IMR-90 (cell line): ENCODE data around the gene MNT. TPM values are rescaled to one million over a fixed set of nuclear protein-coding genes. Genes with fewer than 3 reads are reported as not detected.

Source experiments
- ATAC-seq: fragments of 200-7000 bp; cut with Tn5 transposase; 2 replicates; pipeline ENCODE4 v1.9.1; 2020; ENCODE audit warnings: low read depth, mild to moderate bottlenecking, moderate library complexity
- BruUV-seq: library from RNA; stranded (reverse); fragments of 400-500 nt; replicated peaks from 2 replicates; lab custom pipeline; 2021; lab: Mats Ljungman, UMichigan
- CTCF ChIA-PET: fragments of 300-600 bp; formaldehyde crosslinking; extraction: SDS; loops from one replicate; lab custom pipeline; 2021; ENCODE audit warnings: antibody characterized with exemption; lab: Yijun Ruan, JAX
- POLR2A ChIA-PET: fragments of 300-600 bp; sonication (Branson Sonifier 250); formaldehyde crosslinking; loops from one replicate; lab custom pipeline; 2022; ENCODE audit warnings: antibody characterized with exemption; ENCODE audit not compliant: unreplicated experiment; lab: Charles Lee
- DNase-seq: peaks from one replicate; pipeline ENCODE4 v3.0.0; 2013
- H2AFZ ChIP-seq: replicated peaks from 2 replicates; pipeline ENCODE3; 2013; ENCODE audit warnings: low read length, mild to moderate bottlenecking; ENCODE audit not compliant: poor library complexity
- H2AK5ac ChIP-seq: 2 replicates; pipeline ENCODE4 v1.6.1; 2013; ENCODE audit warnings: low read depth, low read length, inconsistent platforms
- H2AK9ac ChIP-seq: replicated peaks from 2 replicates; pipeline ENCODE3; 2013; ENCODE audit warnings: mild to moderate bottlenecking, low read depth, low read length, moderate library complexity; ENCODE audit not compliant: poor library complexity
- H2BK120ac ChIP-seq: 2 replicates; pipeline ENCODE4 v1.6.1; 2013; ENCODE audit warnings: low read depth, low read length, inconsistent platforms
- H2BK15ac ChIP-seq: 3 replicates; pipeline ENCODE4 v1.6.1; 2013; ENCODE audit warnings: low read depth, low read length, inconsistent platforms
- H2BK20ac ChIP-seq: 2 replicates; pipeline ENCODE4 v1.6.1; 2013; ENCODE audit warnings: low read depth, mild to moderate bottlenecking, inconsistent platforms, low read length, moderate library complexity
- H2BK5ac ChIP-seq: 2 replicates; pipeline ENCODE4 v1.6.1; 2013; ENCODE audit warnings: mild to moderate bottlenecking, low read depth, low read length, inconsistent platforms; ENCODE audit not compliant: poor library complexity, severe bottlenecking
- H3K14ac ChIP-seq: replicated peaks from 2 replicates; pipeline ENCODE4 v1.6.1; 2013; ENCODE audit warnings: low read depth, low read length, inconsistent platforms
- H3K18ac ChIP-seq: 2 replicates; pipeline ENCODE4 v1.6.1; 2013; ENCODE audit warnings: low read depth, low read length, control low read depth
- H3K23ac ChIP-seq: 2 replicates; pipeline ENCODE4 v1.6.1; 2013; ENCODE audit warnings: low read depth, low read length, inconsistent platforms
- H3K27ac ChIP-seq: 2 replicates; pipeline ENCODE4 v1.5.1; 2013; ENCODE audit warnings: mild to moderate bottlenecking, control low read depth, low read length; ENCODE audit not compliant: insufficient read depth
- H3K27me3 ChIP-seq: 2 replicates; pipeline ENCODE4 v1.6.1; 2013; ENCODE audit warnings: low read length; ENCODE audit not compliant: control insufficient read depth, insufficient read depth
- H3K36me3 ChIP-seq: 2 replicates; pipeline ENCODE4 v1.6.1; 2013; ENCODE audit warnings: low read length, mixed read lengths; ENCODE audit not compliant: control insufficient read depth, insufficient read depth
- H3K4ac ChIP-seq: 2 replicates; pipeline ENCODE4 v1.6.1; 2013; ENCODE audit warnings: low read depth, low read length, inconsistent platforms
- H3K4me1 ChIP-seq: 2 replicates; pipeline ENCODE4 v1.6.1; 2013; ENCODE audit warnings: low read length, mixed read lengths; ENCODE audit not compliant: control insufficient read depth, insufficient read depth
- H3K4me2 ChIP-seq: 2 replicates; pipeline ENCODE4 v1.6.1; 2013; ENCODE audit warnings: low read depth, mild to moderate bottlenecking, control low read depth, low read length, moderate library complexity
- H3K4me3 ChIP-seq: 2 replicates; pipeline ENCODE4 v1.5.1; 2013; ENCODE audit warnings: low read depth, mild to moderate bottlenecking, control low read depth, low read length, moderate library complexity; ENCODE audit not compliant: insufficient read depth
- H3K56ac ChIP-seq: 2 replicates; pipeline ENCODE4 v1.6.1; 2013; ENCODE audit warnings: low read length, inconsistent platforms; ENCODE audit not compliant: insufficient read depth; ENCODE audit errors: extremely low read depth
- H3K79me1 ChIP-seq, 2 experiments: 2 replicates each; pipeline ENCODE4 v1.6.1; 2013; ENCODE audit warnings: low read length in 2 of 2, inconsistent platforms in 1 of 2, low read depth in 1 of 2
- H3K9ac ChIP-seq: 2 replicates; pipeline ENCODE4 v1.6.1; 2013; ENCODE audit warnings: low read depth, low read length, control low read depth
- H3K9me1 ChIP-seq: 2 replicates; pipeline ENCODE4 v1.6.1; 2013; ENCODE audit warnings: low read length, inconsistent platforms; ENCODE audit not compliant: insufficient read depth
- H3K9me3 ChIP-seq: 2 replicates; pipeline ENCODE4 v1.6.1; 2013; ENCODE audit warnings: low read length; ENCODE audit not compliant: control insufficient read depth, insufficient read depth
- H4K20me1 ChIP-seq: 2 replicates; pipeline ENCODE4 v1.6.1; 2013; ENCODE audit warnings: low read length, inconsistent platforms; ENCODE audit not compliant: insufficient read depth
- H4K5ac ChIP-seq: 2 replicates; pipeline ENCODE4 v1.6.1; 2013; ENCODE audit warnings: mild to moderate bottlenecking, low read depth, low read length, control low read depth
- H4K8ac ChIP-seq, 2 experiments: 2 replicates each; pipeline ENCODE4 v1.6.1; 2013; ENCODE audit warnings: low read depth in 2 of 2, low read length in 2 of 2, control low read depth in 1 of 2, inconsistent platforms in 1 of 2
- H4K91ac ChIP-seq: 2 replicates; pipeline ENCODE4 v1.6.1; 2013; ENCODE audit warnings: low read depth, low read length, inconsistent platforms; ENCODE audit not compliant: insufficient read depth
- MAFK ChIP-seq: IDR thresholded peaks from 2 replicates; pipeline ENCODE4 v1.6.1; 2012; ENCODE audit warnings: low read depth, low read length, improper control_type of control experiment
- MAZ ChIP-seq: IDR thresholded peaks from 2 replicates; pipeline ENCODE4 v1.6.1; 2012; ENCODE audit warnings: low read depth, mild to moderate bottlenecking, low read length, improper control_type of control experiment, moderate library complexity, borderline replicate concordance
- NFE2L2 ChIP-seq: fragments of 150-350 bp; IDR thresholded peaks from 2 replicates; pipeline ENCODE4 v1.6.1; 2016; ENCODE audit warnings: low read depth, mild to moderate bottlenecking, low read length
- POLR2A ChIP-seq: IDR thresholded peaks from 2 replicates; pipeline ENCODE4 v1.6.1; 2012; ENCODE audit warnings: mild to moderate bottlenecking, low read depth, low read length
- WGBS, 2 experiments: methylation state at CpG; one replicate each; pipeline versions ENCODE4 v1.1.5 to v1.1.7; 2013; ENCODE audit warnings: missing lambda C conversion rate in 2 of 2; ENCODE audit not compliant: insufficient read length in 1 of 2; ENCODE audit errors: extremely low coverage in 2 of 2; 5-methylcytosine and 5-hydroxymethylcytosine counted together
- dilution Hi-C: fragments of 300-500 bp; cut with HindIII; formaldehyde crosslinking; loops from one replicate; pipeline ENCODE4 v1.14.3; 2018; ENCODE audit warnings: low sequenced_read_pairs; ENCODE audit not compliant: unreplicated experiment
- in situ Hi-C: fragments of 300-500 bp; cut with MboI; formaldehyde crosslinking; loops from 3 replicates; pipeline ENCODE4 v1.14.3; 2019; ENCODE audit warnings: low sequenced_read_pairs, inconsistent platforms, mixed read lengths
- intact Hi-C: fragments of 100-400 bp; cut with micrococcal nuclease; formaldehyde crosslinking; loops from 2 replicates; pipeline ENCODE4 v1.10.0; 2022
- polyA plus RNA-seq, 3 experiments: library from polyadenylated mRNA; depleted of rRNA; stranded (reverse); fragments of >200 nt; gene quantifications; 2 replicates each; pipeline ENCODE4 v1.2.3, GENCODE V29; 2012; ENCODE audit warnings: low replicate concordance in 1 of 3
- total RNA-seq: library from RNA; depleted of rRNA; stranded (reverse); fragments of >200 nt; gene quantifications from 2 replicates; pipeline ENCODE4 v1.2.3, GENCODE V29; 2012
- TF ChIP-seq, protein P1 (sequence below): fragments of 150-350 bp; IDR thresholded peaks from 2 replicates; pipeline ENCODE4 v1.6.1; 2016; ENCODE audit warnings: low read depth, mild to moderate bottlenecking, low read length, moderate library complexity, borderline replicate concordance

MNT gene
- total and polyA plus RNA-seq, 2 of the 4 experiments (the other 2 are of a cell fraction), result 1.4 to 8.3 TPM

GRCh38 chr17:2362881-2363280 lies 38.0 kb downstream of the MNT start:
- CTCF ChIA-PET, result no interaction called here
- H4K91ac ChIP-seq, result no peak overlapping the region
- no peak overlapping the region for H3K18ac ChIP-seq
- peaks cover 27% of the 10 kb centered on the region for H4K20me1 ChIP-seq
- ATAC-seq, result no peak
- no peak overlapping the region for H2AFZ ChIP-seq
- no peak overlapping the region for H3K14ac ChIP-seq
- H4K5ac ChIP-seq, result no peak overlapping the region
- intact Hi-C loops (no loop called here), in situ Hi-C loops (no loop called here), dilution Hi-C loops (no loop called here)
- no peak overlapping the region for H2AK9ac ChIP-seq
- H2BK5ac ChIP-seq, result no peak overlapping the region
- no peaks in the 10 kb centered on the region for H3K9me3 ChIP-seq
- peaks cover 0 to 12% of the 10 kb centered on the region in 2 experiments; a peak in 2 of 4 replicates for H3K79me1 ChIP-seq
- no peak overlapping the region for H2BK20ac ChIP-seq
- DNase-seq, result no peak
- no peak overlapping the region for H3K56ac ChIP-seq
- H3K27ac ChIP-seq, result no peak overlapping the region
- WGBS, 2 experiments, result 100% methylated on average over 4 of the region's 14 CpGs; no CpG with 5 or more reads in 1 of the 2 experiments
- H3K4me1 ChIP-seq, result peaks cover 7% of the 10 kb centered on the region
- peaks cover 20% of the 10 kb centered on the region for H3K9me1 ChIP-seq
- H3K23ac ChIP-seq, result no peak overlapping the region
- POLR2A ChIA-PET, result no interaction called here
- no peak overlapping the region for H3K9ac ChIP-seq
- H3K36me3 ChIP-seq, result peaks cover 44% of the 10 kb centered on the region
- H4K8ac ChIP-seq, result no peak overlapping the region
- no peaks in the 10 kb centered on the region for H3K27me3 ChIP-seq
- no peak overlapping the region for H2AK5ac ChIP-seq
- no peak overlapping the region for H3K4me3 ChIP-seq
- H3K4ac ChIP-seq, result no peak overlapping the region
- H2BK120ac ChIP-seq, result no peak overlapping the region
- no peak overlapping the region for H2BK15ac ChIP-seq
- BruUV-seq, result no TSS peak
- TF ChIP-seq MAFK (no peak), POLR2A (no peak), MAZ (no peak), NFE2L2 (no peak)
- TF ChIP-seq, protein P1, sequence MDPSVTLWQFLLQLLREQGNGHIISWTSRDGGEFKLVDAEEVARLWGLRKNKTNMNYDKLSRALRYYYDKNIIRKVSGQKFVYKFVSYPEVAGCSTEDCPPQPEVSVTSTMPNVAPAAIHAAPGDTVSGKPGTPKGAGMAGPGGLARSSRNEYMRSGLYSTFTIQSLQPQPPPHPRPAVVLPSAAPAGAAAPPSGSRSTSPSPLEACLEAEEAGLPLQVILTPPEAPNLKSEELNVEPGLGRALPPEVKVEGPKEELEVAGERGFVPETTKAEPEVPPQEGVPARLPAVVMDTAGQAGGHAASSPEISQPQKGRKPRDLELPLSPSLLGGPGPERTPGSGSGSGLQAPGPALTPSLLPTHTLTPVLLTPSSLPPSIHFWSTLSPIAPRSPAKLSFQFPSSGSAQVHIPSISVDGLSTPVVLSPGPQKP, result no peak
- H3K4me2 ChIP-seq, result no peak overlapping the region
